GM12864 (cell line): ENCODE measurements around the gene S1PR5.
"Not testable (repeated sequence)": the region's sequence is repeated elsewhere in the genome, so short reads cannot be mapped to it uniquely, and the experiment has no call there.

Experiments
- DNase-seq: peaks from one replicate; pipeline ENCODE4 v3.0.0-alpha.2; 2011; ENCODE audit warnings: low read depth
- H3K4me3 ChIP-seq: 2 replicates; pipeline ENCODE4 v1.5.1; 2011; ENCODE audit warnings: mild to moderate bottlenecking, low read depth, low read length, control low read depth
- CTCF ChIP-seq: IDR thresholded peaks from 2 replicates; pipeline ENCODE4 v1.5.1; 2011; ENCODE audit warnings: low read depth, mild to moderate bottlenecking, moderate library complexity, low read length, control low read depth, inconsistent platforms; ENCODE audit errors: missing control alignments

The S1PR5 gene

GRCh38 chr19:10544753-10545251 is 27.6 kb upstream of the S1PR5 start:
- TF ChIP-seq CTCF, result no peak
- H3K4me3 ChIP-seq, result peak overlapping the region; percentile 86
- no peak for DNase-seq

- no peak for DNase-seq
- H3K4me3 ChIP-seq, result peak overlapping the region; percentile 86
- no peak for TF ChIP-seq CTCF
Observed at GRCh38 chr19:10544242-10544752, 27.1 kb upstream of the S1PR5 start.

- TF ChIP-seq CTCF, result no peak
- peak within 1 kb of the TSS; percentile 86 for H3K4me3 ChIP-seq
- no peak for DNase-seq
Observed at GRCh38 chr19:10543420-10544241, 26.4 kb upstream of the S1PR5 start, which contains the start of gene ATG4D. Gene ATG4D (plus strand): TSS chr19:10543904. CDS start chr19:10544091, 187 bp downstream.

- DNase-seq, result no peak
- H3K4me3 ChIP-seq, result 0 out of 2 replicates have a peak overlapping the region, but pooled peaks have one; percentile 86
- no peak for TF ChIP-seq CTCF
Observed at GRCh38 chr19:10543059-10543419, 25.8 kb upstream of the S1PR5 start.

- DNase-seq, H3K4me3 ChIP-seq: not testable (repeated sequence)
Observed at GRCh38 chr19:10539016-10539415, 21.8 kb upstream of the S1PR5 start.

- H3K4me3 ChIP-seq, result no peak overlapping the region
- DNase-seq, result no peak
- TF ChIP-seq CTCF, result no peak
Observed at GRCh38 chr19:10538204-10538983, 21.1 kb upstream of the S1PR5 start.

GRCh38 chr19:10537668-10538067 is 20.4 kb upstream of the S1PR5 start:
- no peak for TF ChIP-seq CTCF
- no peak for DNase-seq
- no peak overlapping the region for H3K4me3 ChIP-seq
